HL-60/S4 treated with phorbol 12-myristate 13-acetate at 8.2 ng/mL for 4 days and 3 days (cell line): ENCODE measurements around the gene MYO15B.

Experiments
- in situ Hi-C: fragments of 300-500 bp; cut with MboI; formaldehyde crosslinking; loops from 2 replicates; pipeline ENCODE4 v1.15.0; 2022; ENCODE audit warnings: low sequenced_read_pairs

The MYO15B gene

DNA sequence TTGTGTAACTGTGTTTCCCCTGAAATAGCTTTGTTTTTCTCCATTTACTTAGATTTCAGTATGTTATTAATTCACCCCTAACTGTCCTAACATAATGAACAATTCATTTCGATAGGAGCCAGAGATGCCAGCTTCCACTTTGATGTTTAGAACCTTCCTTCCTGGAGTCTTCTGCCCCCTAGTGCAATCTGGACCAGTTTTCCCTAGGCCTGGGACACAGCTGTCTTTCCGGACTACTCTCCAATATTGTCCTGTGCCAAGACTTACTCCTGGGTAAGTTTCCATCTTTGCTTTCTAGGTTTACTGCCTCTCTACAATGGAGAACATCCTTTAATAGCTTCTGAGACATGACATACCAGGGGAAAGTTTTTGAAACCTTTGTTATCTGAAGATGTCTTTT lies 66.6 kb downstream of the MYO15B start:
- in situ Hi-C loops: no loop called here

DNA sequence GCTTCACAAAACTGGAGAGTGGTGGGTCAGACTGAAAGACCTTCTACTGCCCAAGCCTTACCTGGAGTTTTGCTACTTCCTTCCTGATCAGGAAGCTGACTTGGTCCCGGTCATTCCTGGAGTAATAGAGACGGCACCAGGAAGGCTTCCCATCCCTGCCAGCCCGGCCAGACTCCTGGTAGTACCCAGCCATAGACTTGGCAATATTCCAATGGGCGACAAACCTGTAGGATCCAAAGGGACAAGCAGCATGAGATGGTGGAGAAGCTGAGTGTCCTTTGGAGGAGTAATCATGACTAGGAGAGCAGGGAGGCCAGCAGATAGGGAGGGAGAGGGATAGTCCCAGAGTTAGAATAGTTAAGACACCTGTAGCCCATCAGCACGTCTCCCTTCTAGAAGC lies 70.6 kb downstream of the MYO15B start:
- in situ Hi-C loops: no loop called here

DNA sequence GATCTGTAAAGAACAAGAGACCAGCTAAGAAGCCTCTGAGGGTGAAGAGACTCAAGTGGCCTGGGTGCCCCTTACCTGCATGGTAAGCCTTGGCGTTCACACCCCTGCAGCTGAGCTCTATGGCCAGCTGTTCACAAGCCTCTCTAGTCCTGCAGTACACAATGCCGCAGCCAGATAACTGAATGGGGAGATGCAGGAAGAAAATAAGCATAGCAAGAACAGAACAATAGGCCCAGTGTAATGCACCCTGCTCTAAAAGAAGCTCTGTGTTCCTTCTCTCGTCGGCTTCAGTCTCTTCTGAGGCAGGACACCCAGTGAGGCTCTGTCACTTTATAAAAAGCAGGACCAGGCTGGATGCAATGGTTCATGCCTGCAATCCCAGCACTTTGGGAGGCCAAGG lies 73.9 kb downstream of the MYO15B start:
- in situ Hi-C loops: no loop called here

GRCh38 chr17:75662511-75662910 lies 74.9 kb downstream of the MYO15B start:
- in situ Hi-C loops: no loop called here

- in situ Hi-C loops: no loop called here
These were observed 76.5 kb downstream of the MYO15B start for GRCh38 chr17:75664099-75664549.

- in situ Hi-C loops: no loop called here
These were observed 78.4 kb downstream of the MYO15B start for GRCh38 chr17:75665981-75666380.

GRCh38 chr17:75666959-75667790 lies 79.6 kb downstream of the MYO15B start, which contains the start of the genes RECQL5 and SAP30BP:
Gene RECQL5 (minus strand): TSS chr17:75667154. CDS start chr17:75666557, 597 bp downstream.
Gene SAP30BP (plus strand): TSS chr17:75667338. CDS start chr17:75667373, 35 bp downstream.
- in situ Hi-C loops: no loop called here

GRCh38 chr17:75667825-75668224 lies 80.2 kb downstream of the MYO15B start:
- in situ Hi-C loops: no loop called here

GRCh38 chr17:75668489-75668888 lies 80.9 kb downstream of the MYO15B start:
- in situ Hi-C loops: no loop called here

GRCh38 chr17:75670868-75671267 lies 83.3 kb downstream of the MYO15B start:
- in situ Hi-C loops: no loop called here

GRCh38 chr17:75672011-75672410 lies 84.4 kb downstream of the MYO15B start:
- in situ Hi-C loops: no loop called here

DNA sequence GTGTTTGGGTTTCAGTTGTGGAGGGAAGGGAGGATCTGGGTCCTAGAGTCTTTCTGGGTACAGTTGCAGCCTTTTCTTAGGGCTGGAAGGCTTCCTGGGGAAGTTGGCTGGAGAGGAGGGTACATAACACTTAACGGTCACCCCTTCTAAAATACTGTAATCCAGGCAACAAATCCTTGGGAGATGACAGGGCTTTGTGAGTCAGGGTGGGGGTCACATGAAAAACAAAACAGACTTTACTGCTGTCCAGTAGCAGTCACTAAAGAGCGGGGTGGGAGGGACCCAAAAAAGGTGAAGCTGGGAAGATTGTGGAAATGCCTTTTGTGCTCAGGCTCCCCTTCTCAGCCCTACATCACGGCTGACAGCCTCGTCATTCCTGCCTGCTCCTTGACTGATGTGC lies 85.9 kb downstream of the MYO15B start:
- in situ Hi-C loops: no loop called here
